ENCODE data around the gene ADAMTS19.

Gene ADAMTS19

DNA sequence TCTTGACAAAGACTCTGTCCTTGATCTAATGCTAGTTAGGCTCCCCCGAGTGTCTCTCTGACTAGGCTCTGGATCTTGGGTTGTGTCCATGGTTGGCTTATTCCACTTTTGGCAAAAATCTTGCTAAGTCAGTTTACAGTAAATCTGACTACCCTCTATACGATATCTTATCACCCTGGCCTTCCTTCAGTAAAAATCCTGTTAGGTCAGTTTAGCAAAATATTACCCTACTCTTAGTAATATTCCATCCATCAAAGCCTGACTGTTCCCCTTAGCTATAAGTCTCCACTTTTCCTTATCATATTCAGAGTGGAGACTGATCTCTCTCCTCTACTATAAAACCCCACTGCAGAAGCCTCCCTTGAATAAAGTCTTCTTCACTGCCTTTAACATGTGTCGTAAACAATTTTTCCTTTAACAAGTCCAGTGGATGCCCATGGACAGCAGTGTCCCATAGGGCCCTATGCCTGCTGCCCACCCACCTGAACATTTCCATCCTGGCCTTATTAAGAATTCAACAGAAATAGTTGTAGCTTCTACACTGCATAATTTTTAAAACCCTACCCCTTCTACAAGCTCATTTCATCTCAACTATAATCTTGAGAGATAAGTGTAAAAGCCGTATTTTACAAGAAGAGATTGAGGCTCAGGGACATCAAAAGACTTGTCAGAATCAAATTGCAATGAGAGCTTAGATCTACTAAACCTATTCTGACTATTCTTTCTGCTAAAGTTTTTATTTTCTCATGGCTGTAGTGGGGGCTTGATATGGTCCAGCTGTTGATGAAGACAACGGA, 310.1 kb downstream of the ADAMTS19 start:
- no peak for DNase-seq

DNA sequence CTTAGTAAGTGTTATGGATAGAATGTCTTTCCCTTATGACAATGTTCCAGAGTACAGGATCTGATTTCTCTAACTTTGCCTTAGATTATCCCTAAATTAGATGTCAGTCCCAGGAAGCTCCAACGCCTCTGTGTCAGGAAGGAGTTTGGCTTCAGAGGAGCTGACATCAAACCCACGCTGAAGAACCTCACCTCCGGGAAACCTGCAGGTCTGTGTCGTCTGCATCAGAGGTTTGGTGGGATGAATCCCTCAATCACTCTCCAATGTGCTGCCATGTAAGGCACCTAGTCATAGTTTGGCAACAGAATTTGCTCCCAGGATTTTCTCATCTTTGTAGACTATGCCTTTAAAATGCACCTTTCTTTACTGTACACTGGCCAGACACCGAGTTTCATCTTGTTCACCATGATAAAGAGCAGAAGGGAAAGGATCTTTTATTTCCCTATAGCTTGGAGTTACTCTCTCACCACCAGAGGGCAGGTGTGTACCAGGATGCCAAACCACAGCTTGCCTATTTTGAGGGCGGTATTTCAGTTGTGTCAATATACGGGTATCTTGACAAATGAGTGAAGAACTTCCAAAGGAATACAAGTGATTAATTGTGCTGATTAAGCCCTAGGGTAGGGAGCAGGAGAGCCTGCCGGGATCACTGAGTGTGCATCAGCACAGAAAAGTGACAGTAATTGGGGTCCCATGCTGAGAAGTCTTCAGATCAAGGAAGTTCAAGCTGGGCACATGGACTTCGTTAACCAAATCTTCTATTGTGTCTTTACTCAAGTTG, 311.1 kb downstream of the ADAMTS19 start:
- peak; percentile 3 for DNase-seq

DNA sequence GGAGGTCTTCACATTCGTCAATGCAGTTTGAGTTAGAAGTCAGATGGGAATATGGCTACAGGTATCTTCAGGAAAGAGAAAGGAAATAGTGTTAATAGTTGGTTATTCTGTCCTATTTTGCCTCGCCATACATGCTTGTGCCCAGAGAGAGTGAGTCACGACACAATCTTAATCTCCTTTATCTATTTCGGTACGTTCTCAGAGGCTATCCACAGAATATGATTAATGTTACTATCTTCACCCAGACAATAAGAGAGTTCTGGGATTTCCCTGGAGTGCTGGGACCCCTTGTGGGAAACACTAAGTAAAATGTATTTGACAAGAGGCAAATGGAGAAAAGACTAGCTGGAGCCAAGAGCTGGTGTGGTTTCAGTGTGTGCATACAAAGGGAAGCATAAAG, 313.3 kb downstream of the ADAMTS19 start:
- no peak for DNase-seq

DNA sequence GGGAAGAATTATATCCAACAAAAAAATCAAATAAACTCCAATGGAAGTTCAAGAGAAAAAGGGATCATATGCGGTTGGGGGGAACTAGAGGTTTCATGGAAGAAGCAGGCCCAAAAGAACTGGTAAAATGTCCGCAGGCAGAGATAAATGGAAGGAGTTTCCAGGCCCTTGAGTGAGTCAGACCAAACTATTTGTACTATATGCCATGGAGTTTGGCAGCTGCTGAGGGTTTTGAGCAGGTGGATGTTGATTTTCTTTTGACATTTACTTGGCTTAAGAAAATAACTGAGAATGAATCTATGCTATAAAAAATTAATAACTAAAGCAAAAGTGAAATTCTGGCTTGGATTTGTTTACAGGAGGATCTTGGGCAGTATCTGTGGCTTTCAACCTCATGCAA, 321.5 kb downstream of the ADAMTS19 start:
- DNase-seq = no peak

All from NCI-H526 treated with DMSO at 0.1 percent for 48 hours (cell line).